Measurements from ENCODE around the gene DRC7.
"Not testable (repeated sequence)": the region's sequence is repeated elsewhere in the genome, so short reads cannot be mapped to it uniquely, and the experiment has no call there.

The DRC7 gene

GRCh38 chr16:57765160-57765728 is 70.6 kb downstream of the DRC7 start:
- no peak for DNase-seq

GRCh38 chr16:57766714-57767348 is 72.2 kb downstream of the DRC7 start:
- DNase-seq: no peak

GRCh38 chr16:57769541-57770145 is 75.0 kb downstream of the DRC7 start:
- DNase-seq: no peak

- no peak for DNase-seq
Measured at GRCh38 chr16:57770361-57770760, 75.8 kb downstream of the DRC7 start.

- DNase-seq: no peak
Measured at GRCh38 chr16:57771141-57771785, 76.7 kb downstream of the DRC7 start.

GRCh38 chr16:57773019-57773418 is 78.4 kb downstream of the DRC7 start:
- no peak for DNase-seq

GRCh38 chr16:57773655-57774295 is 79.2 kb downstream of the DRC7 start:
- DNase-seq: no peak

- DNase-seq: no peak
Measured at GRCh38 chr16:57774705-57775285, 80.2 kb downstream of the DRC7 start.

GRCh38 chr16:57775661-57776469 is 81.3 kb downstream of the DRC7 start:
- DNase-seq: no peak

GRCh38 chr16:57778658-57779057 is 84.1 kb downstream of the DRC7 start:
- DNase-seq: no peak

GRCh38 chr16:57779836-57780235 is 85.2 kb downstream of the DRC7 start:
- not testable (repeated sequence) for DNase-seq

GRCh38 chr16:57781349-57781740 is 86.7 kb downstream of the DRC7 start:
- no peak for DNase-seq
